Measurements from ENCODE around the gene CCDC81.

GRCh38 chr11:86453290-86454030 lies 78.8 kb downstream of the CCDC81 start:
- TF ChIP-seq CTCF (conservative IDR thresholded peaks at IDR 0.05 in 1 of 2, IDR thresholded peaks at IDR 0.05 in 1 of 2; ENCODE audit: extremely low read depth in 1 of 2, insufficient read depth in 1 of 2, low read depth in 1 of 2, low read length in 2 of 2) (no peak), EZH2 (IDR thresholded peaks at IDR 0.05; ENCODE audit: borderline replicate concordance, low read length) (no peak)
